HEK293 (cell line): ENCODE measurements around the gene COL12A1.

Experiments
- CTCF ChIA-PET: fragments of 350-600 bp; formaldehyde crosslinking; extraction: SDS; loops from one replicate; lab custom pipeline; 2021; ENCODE audit warnings: antibody characterized with exemption; lab: Yijun Ruan, JAX
- POLR2A ChIA-PET: fragments of 300-600 bp; formaldehyde crosslinking; extraction: SDS; loops from one replicate; lab custom pipeline; 2020; ENCODE audit warnings: antibody characterized with exemption, inconsistent platforms; lab: Yijun Ruan, JAX
- H3K27ac ChIP-seq: fragments of 200-500 bp; sonication (Bioruptor generic); 2 replicates; pipeline ENCODE4 v1.5.1; 2014; ENCODE audit warnings: low read depth, low read length, control low read depth, inconsistent platforms; ENCODE audit errors: extremely low read depth
- H3K36me3 ChIP-seq, 2 experiments: fragments of 200-500 bp in 1 of 2; sonication (Bioruptor generic) in 1 of 2; 1 replicate in 1 of 2; 2 replicates in 1 of 2; pipeline ENCODE4 v1.5.1; 2014 to 2017; ENCODE audit warnings: inconsistent platforms in 2 of 2, low read length in 2 of 2; ENCODE audit not compliant: control insufficient read depth in 2 of 2, insufficient read depth in 1 of 2
- H3K4me1 ChIP-seq: fragments of 200-500 bp; sonication (Bioruptor generic); 2 replicates; pipeline ENCODE4 v1.5.1; 2014; ENCODE audit warnings: mild to moderate bottlenecking, low read length, inconsistent platforms; ENCODE audit not compliant: control insufficient read depth, insufficient read depth
- H3K4me3 ChIP-seq: 2 replicates; pipeline ENCODE4 v1.5.1; 2011; ENCODE audit warnings: low read depth, mild to moderate bottlenecking, control low read depth, low read length, moderate library complexity
- H3K9me3 ChIP-seq: fragments of 200-500 bp; sonication (Bioruptor generic); 2 replicates; pipeline ENCODE4 v1.5.1; 2014; ENCODE audit warnings: low read depth, low read length, inconsistent platforms; ENCODE audit not compliant: control insufficient read depth, insufficient read depth
- ATF2 ChIP-seq: fragments of 450-650 bp; formaldehyde crosslinking; IDR thresholded peaks from 2 replicates; pipeline ENCODE4 v1.5.1; 2016; ENCODE audit warnings: missing biosample characterization, missing genetic modification characterization, low read depth
- BCL6B ChIP-seq: fragments of 450-650 bp; formaldehyde crosslinking; IDR thresholded peaks from 2 replicates; pipeline ENCODE4 v1.5.1; 2017; ENCODE audit warnings: missing biosample characterization, missing genetic modification characterization
- CTCF ChIP-seq: fragments of 450-650 bp; formaldehyde crosslinking; IDR thresholded peaks from 2 replicates; pipeline ENCODE4 v1.5.1; 2016; ENCODE audit warnings: missing biosample characterization, missing genetic modification characterization
- ELK4 ChIP-seq: IDR thresholded peaks from 2 replicates; pipeline ENCODE4 v1.6.1; 2011; ENCODE audit warnings: mild to moderate bottlenecking, low read depth, low read length, borderline replicate concordance
- IKZF3 ChIP-seq: fragments of 450-650 bp; IDR thresholded peaks from 2 replicates; pipeline ENCODE4 v1.5.0; 2018; ENCODE audit warnings: missing biosample characterization, mild to moderate bottlenecking, missing genetic modification characterization, moderate library complexity
- REST ChIP-seq: fragments of 450-650 bp; formaldehyde crosslinking; IDR thresholded peaks from 2 replicates; pipeline ENCODE4 v1.5.1; 2016; ENCODE audit warnings: missing biosample characterization, missing genetic modification characterization
- SP3 ChIP-seq: fragments of 450-650 bp; formaldehyde crosslinking; IDR thresholded peaks from 2 replicates; pipeline ENCODE4 v1.5.1; 2016; ENCODE audit warnings: missing biosample characterization, missing genetic modification characterization
- YY2 ChIP-seq: fragments of 450-650 bp; formaldehyde crosslinking; IDR thresholded peaks from 2 replicates; pipeline ENCODE4 v1.5.1; 2016; ENCODE audit warnings: missing biosample characterization, missing genetic modification characterization
- ZFP3 ChIP-seq: fragments of 450-650 bp; formaldehyde crosslinking; IDR thresholded peaks from 2 replicates; pipeline ENCODE4 v1.5.1; 2016; ENCODE audit warnings: low read depth, missing biosample characterization, missing genetic modification characterization
- ZFP37 ChIP-seq: fragments of 450-650 bp; formaldehyde crosslinking; IDR thresholded peaks from 2 replicates; pipeline ENCODE4 v1.5.1; 2016; ENCODE audit warnings: missing biosample characterization, missing genetic modification characterization
- ZNF175 ChIP-seq: fragments of 450-650 bp; formaldehyde crosslinking; IDR thresholded peaks from 2 replicates; pipeline ENCODE4 v1.5.1; 2016; ENCODE audit warnings: missing biosample characterization, missing genetic modification characterization
- ZNF404 ChIP-seq: fragments of 450-650 bp; formaldehyde crosslinking; IDR thresholded peaks from 2 replicates; pipeline ENCODE4 v1.5.1; 2017; ENCODE audit warnings: missing biosample characterization, missing genetic modification characterization
- ZNF433 ChIP-seq: fragments of 450-650 bp; formaldehyde crosslinking; IDR thresholded peaks from 2 replicates; pipeline ENCODE4 v1.5.1; 2016; ENCODE audit warnings: missing biosample characterization, missing genetic modification characterization, low read depth
- ZNF561 ChIP-seq: fragments of 450-650 bp; IDR thresholded peaks from 2 replicates; pipeline ENCODE4 v1.5.1; 2018; ENCODE audit warnings: missing biosample characterization, missing genetic modification characterization, borderline replicate concordance
- ZNF660 ChIP-seq: fragments of 450-650 bp; IDR thresholded peaks from 2 replicates; pipeline ENCODE4 v1.5.1; 2018; ENCODE audit warnings: missing biosample characterization, mild to moderate bottlenecking, missing genetic modification characterization

COL12A1 gene

GRCh38 chr6:75135450-75135849 is 70.4 kb downstream of the COL12A1 start:
- TF ChIP-seq ZNF660 (tag by site-specific recombination): no peak
- TF ChIP-seq ZNF175: no peak
- no peak for TF ChIP-seq ZFP37
- no peak for TF ChIP-seq SP3 (tag by site-specific recombination)
- TF ChIP-seq, all 188 proteins: peak for 0
- H3K36me3 ChIP-seq: no peaks in the 10 kb centered on the region
- H3K27ac ChIP-seq: no peak overlapping the region
- H3K4me1 ChIP-seq: no peaks in the 10 kb centered on the region
- POLR2A ChIA-PET: no interaction called here
- no peaks in the 10 kb centered on the region for H3K9me3 ChIP-seq
- CTCF ChIA-PET: interaction anchor here (0.6 to 1.2 kb wide), 2 partner anchors 73 to 319 kb away, joined by 3 to 5 read pairs; no protein-coding TSS in a partner anchor
- H3K4me3 ChIP-seq: no peak overlapping the region

- H3K9me3 ChIP-seq: no peaks in the 10 kb centered on the region
- H3K27ac ChIP-seq: no peak overlapping the region
- CTCF ChIA-PET: interaction anchor here (1.0 to 1.1 kb wide), 2 partner anchors 21 to 60 kb away, joined by 3 read pairs; no protein-coding TSS in a partner anchor
- no peaks in the 10 kb centered on the region for H3K36me3 ChIP-seq
- H3K4me3 ChIP-seq: no peak overlapping the region
- POLR2A ChIA-PET: no interaction called here
- H3K4me1 ChIP-seq: no peaks in the 10 kb centered on the region
- no peak for TF ChIP-seq BCL6B (tag by site-specific recombination)
- TF ChIP-seq ELK4: no peak
- TF ChIP-seq ZNF561 (tag by site-specific recombination): no peak
- TF ChIP-seq IKZF3 (tag by site-specific recombination): no peak
- no peak for TF ChIP-seq ATF2 (tag by site-specific recombination)
- TF ChIP-seq REST (tag by site-specific recombination): no peak
- no peak for TF ChIP-seq CTCF (tag by site-specific recombination)
- TF ChIP-seq ZNF433 (tag by site-specific recombination): no peak
- no peak for TF ChIP-seq ZFP3 (tag by site-specific recombination)
- no peak for TF ChIP-seq YY2
- no peak for TF ChIP-seq ZNF404 (tag by site-specific recombination)
Measured at GRCh38 chr6:75130784-75131183, 75.1 kb downstream of the COL12A1 start.
